ENCODE results near the gene SIRT2. TPM values are rescaled to one million over a fixed set of nuclear protein-coding genes. Genes with fewer than 3 reads are reported as not detected.

The SIRT2 gene
- total RNA-seq, 2 experiments from 2014 or later, result 60.8 to 67.8 TPM

Other genes with a start within 250 kb of the SIRT2 start
- 1 to 10 TPM; 1.6 to 2.0 TPM for gene CAPN12, start 155.1 kb downstream of the SIRT2 start, total RNA-seq
- not detected for gene LGALS7, start 126.1 kb downstream of the SIRT2 start, total RNA-seq
- gene LGALS7B, start 110.4 kb downstream of the SIRT2 start, total RNA-seq, result not detected
- gene LGALS4, start 86.7 kb downstream of the SIRT2 start, total RNA-seq, result 1 to 10 TPM; 2.3 to 3.1 TPM
- 10 to 100 TPM; 32.6 to 35.3 TPM for gene ECH1, start 67.8 kb downstream of the SIRT2 start, total RNA-seq
- 100 to 1,000 TPM; 535 to 565 TPM for gene HNRNPL, start 49.6 kb downstream of the SIRT2 start, total RNA-seq
- gene RINL, start 21.3 kb downstream of the SIRT2 start, total RNA-seq, result 10 to 100 TPM; 19.5 to 21.3 TPM
- 10 to 100 TPM; 29.3 to 30.1 TPM for gene NFKBIB, start 351 bp upstream of the SIRT2 start, total RNA-seq
- 1 to 10 TPM; 1.0 to 1.7 TPM for gene CCER2, start 12.6 kb upstream of the SIRT2 start, total RNA-seq
- 10 to 100 TPM; 18.7 to 22.8 TPM for gene SARS2, start 31.1 kb upstream of the SIRT2 start, total RNA-seq
- 10 to 100 TPM; 13.7 to 15.4 TPM for gene MRPS12, start 31.3 kb upstream of the SIRT2 start, total RNA-seq
- not detected for gene FBXO17, start 76.1 kb upstream of the SIRT2 start, total RNA-seq
- under 1 TPM in 1 of 2 experiments, not detected in 1; 0.11 TPM for gene FBXO27, start 132.9 kb upstream of the SIRT2 start, total RNA-seq
- gene ACP7, start 184.8 kb upstream of the SIRT2 start, total RNA-seq, result not detected
- gene PAK4, start 226.2 kb upstream of the SIRT2 start, total RNA-seq, result 1 to 10 TPM; 2.7 to 6.3 TPM

Data from CD4-positive, alpha-beta T cell (primary cell).